ENCODE measurements around the gene SPN.
"Not testable (repeated sequence)": the region's sequence is repeated elsewhere in the genome, so short reads cannot be mapped to it uniquely, and the experiment has no call there.

- not testable (repeated sequence) for TF ChIP-seq CTCF (conservative IDR thresholded peaks at IDR 0.05); EZH2 (IDR thresholded peaks at IDR 0.05; ENCODE audit: low read depth)
Observed at GRCh38 chr16:29613307-29614057, 49.6 kb upstream of the SPN start.
